ENCODE measurements around the gene ULBP1.

GRCh38 chr6:149929422-149929821 is 34.3 kb upstream of the ULBP1 start:
- TF ChIP-seq, protein P1, sequence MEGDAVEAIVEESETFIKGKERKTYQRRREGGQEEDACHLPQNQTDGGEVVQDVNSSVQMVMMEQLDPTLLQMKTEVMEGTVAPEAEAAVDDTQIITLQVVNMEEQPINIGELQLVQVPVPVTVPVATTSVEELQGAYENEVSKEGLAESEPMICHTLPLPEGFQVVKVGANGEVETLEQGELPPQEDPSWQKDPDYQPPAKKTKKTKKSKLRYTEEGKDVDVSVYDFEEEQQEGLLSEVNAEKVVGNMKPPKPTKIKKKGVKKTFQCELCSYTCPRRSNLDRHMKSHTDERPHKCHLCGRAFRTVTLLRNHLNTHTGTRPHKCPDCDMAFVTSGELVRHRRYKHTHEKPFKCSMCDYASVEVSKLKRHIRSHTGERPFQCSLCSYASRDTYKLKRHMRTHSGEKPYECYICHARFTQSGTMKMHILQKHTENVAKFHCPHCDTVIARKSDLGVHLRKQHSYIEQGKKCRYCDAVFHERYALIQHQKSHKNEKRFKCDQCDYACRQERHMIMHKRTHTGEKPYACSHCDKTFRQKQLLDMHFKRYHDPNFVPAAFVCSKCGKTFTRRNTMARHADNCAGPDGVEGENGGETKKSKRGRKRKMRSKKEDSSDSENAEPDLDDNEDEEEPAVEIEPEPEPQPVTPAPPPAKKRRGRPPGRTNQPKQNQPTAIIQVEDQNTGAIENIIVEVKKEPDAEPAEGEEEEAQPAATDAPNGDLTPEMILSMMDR (IDR thresholded peaks at IDR 0.05), result peak in 5 of 12 donors; percentile 11 to 28 (median 21)
- TF ChIP-seq POLR2A (IDR thresholded peaks at IDR 0.05), result no peak
